Peyer's patch (tissue), 4 donors: Measurements from ENCODE around the gene CMTM2. TPM values are rescaled to one million over a fixed set of nuclear protein-coding genes. Genes with fewer than 3 reads are reported as not detected.
"Not testable (repeated sequence)": the region's sequence is repeated elsewhere in the genome, so short reads cannot be mapped to it uniquely, and the experiment has no call there.

Source experiments
- DNase-seq, 3 donors: peaks; one replicate each; pipeline ENCODE4 v3.0.0-alpha.2; 2017 to 2019
- H3K27ac ChIP-seq, 4 donors: fragments of 200-600 bp; sonication (generic); one replicate each; pipeline ENCODE4 v1.5.1; 2016 to 2019
- H3K27me3 ChIP-seq, 2 donors: fragments of 200-600 bp; sonication (generic); one replicate each; pipeline ENCODE4 v1.5.1; 2019
- H3K36me3 ChIP-seq, 3 donors: fragments of 200-600 bp; sonication (generic); one replicate each; pipeline ENCODE4 v1.5.1; 2016 to 2019
- H3K4me1 ChIP-seq, 4 donors: fragments of 200-600 bp; sonication (generic); one replicate each; pipeline ENCODE4 v1.5.1; 2016 to 2019
- H3K4me3 ChIP-seq, 4 donors: fragments of 200-600 bp; sonication (generic); 1 replicate in 3 of 4; 2 replicates in 1 of 4; pipeline ENCODE4 v1.5.1; 2016 to 2019; ENCODE audit warnings: mild to moderate bottlenecking in 1 of 4
- H3K9me3 ChIP-seq, 4 donors: fragments of 200-600 bp; sonication (generic); one replicate each; pipeline ENCODE4 v1.5.1; 2016 to 2019; ENCODE audit warnings: mild to moderate bottlenecking in 1 of 4
- POLR2A ChIP-seq, 2 donors: fragments of 450-650 bp; IDR thresholded peaks; one replicate each; pipeline ENCODE4 v1.5.1; 2017; ENCODE audit warnings: antibody characterized with exemption in 2 of 2, mild to moderate bottlenecking in 2 of 2, moderate library complexity in 2 of 2
- total RNA-seq, 4 donors: library from RNA; depleted of rRNA; stranded (reverse); fragments of >200 nt; gene quantifications; one replicate each; pipeline ENCODE4 v1.1.0, GENCODE V29; 2016
- TF ChIP-seq, protein P1 (sequence below), 6 experiments: fragments of 450-650 bp in 4 of 6; fragments of 200-600 bp in 2 of 6; sonication (generic) in 1 of 6; IDR thresholded peaks; one replicate each; pipeline ENCODE4 v1.5.1; 2017 to 2019; ENCODE audit warnings: antibody characterized with exemption in 6 of 6, mild to moderate bottlenecking in 3 of 6, moderate library complexity in 1 of 6

CMTM2 gene
- total RNA-seq, 4 donors from 2014 or later = not detected

- no peaks in the 10 kb centered on the region for H3K9me3 ChIP-seq
- H3K27me3 ChIP-seq = no peaks in the 10 kb centered on the region
- DNase-seq = peak in 1 of 3 donors; percentile 43
- TF ChIP-seq, protein P1, sequence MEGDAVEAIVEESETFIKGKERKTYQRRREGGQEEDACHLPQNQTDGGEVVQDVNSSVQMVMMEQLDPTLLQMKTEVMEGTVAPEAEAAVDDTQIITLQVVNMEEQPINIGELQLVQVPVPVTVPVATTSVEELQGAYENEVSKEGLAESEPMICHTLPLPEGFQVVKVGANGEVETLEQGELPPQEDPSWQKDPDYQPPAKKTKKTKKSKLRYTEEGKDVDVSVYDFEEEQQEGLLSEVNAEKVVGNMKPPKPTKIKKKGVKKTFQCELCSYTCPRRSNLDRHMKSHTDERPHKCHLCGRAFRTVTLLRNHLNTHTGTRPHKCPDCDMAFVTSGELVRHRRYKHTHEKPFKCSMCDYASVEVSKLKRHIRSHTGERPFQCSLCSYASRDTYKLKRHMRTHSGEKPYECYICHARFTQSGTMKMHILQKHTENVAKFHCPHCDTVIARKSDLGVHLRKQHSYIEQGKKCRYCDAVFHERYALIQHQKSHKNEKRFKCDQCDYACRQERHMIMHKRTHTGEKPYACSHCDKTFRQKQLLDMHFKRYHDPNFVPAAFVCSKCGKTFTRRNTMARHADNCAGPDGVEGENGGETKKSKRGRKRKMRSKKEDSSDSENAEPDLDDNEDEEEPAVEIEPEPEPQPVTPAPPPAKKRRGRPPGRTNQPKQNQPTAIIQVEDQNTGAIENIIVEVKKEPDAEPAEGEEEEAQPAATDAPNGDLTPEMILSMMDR (IDR thresholded peaks at IDR 0.05) = no peak
- H3K36me3 ChIP-seq = no peaks in the 10 kb centered on the region
- H3K4me3 ChIP-seq = peak overlapping the region in 2 of 4 donors; percentile 5 to 18
- H3K27ac ChIP-seq = no peak overlapping the region
- no peaks in the 10 kb centered on the region for H3K4me1 ChIP-seq
Observed at GRCh38 chr16:66590322-66590721, 11.1 kb downstream of the CMTM2 start.

DNA sequence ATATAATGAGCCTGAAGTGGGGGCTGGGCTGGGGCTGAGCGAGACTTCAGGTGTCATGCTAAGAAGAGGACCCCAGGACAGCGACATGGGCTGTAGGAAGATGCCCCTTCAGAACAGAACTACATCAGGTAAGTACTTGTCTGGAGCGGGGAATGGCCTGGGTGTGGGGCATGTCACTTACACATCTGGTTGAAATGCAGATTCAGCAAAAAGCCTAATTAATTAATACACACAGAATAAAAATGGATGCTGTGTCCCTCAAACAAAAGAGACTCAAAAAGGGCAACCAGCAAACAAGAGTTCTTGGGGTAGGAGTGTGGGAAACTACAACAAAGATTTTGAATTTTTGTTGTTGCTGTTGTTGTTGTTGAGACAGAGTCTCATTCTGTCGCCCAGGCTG lies 11.8 kb downstream of the CMTM2 start:
- DNase-seq = peak in 1 of 3 donors; percentile 41
- Histone ChIP-seq H3K4me3 (no peak overlapping the region), H3K27me3 (no peaks in the 10 kb centered on the region), H3K27ac (no peak overlapping the region), H3K9me3 (no peaks in the 10 kb centered on the region), H3K36me3 (no peaks in the 10 kb centered on the region), H3K4me1 (no peaks in the 10 kb centered on the region)
- TF ChIP-seq, protein P1 (IDR thresholded peaks at IDR 0.05) = no peak
- no peak for TF ChIP-seq POLR2A (IDR thresholded peaks at IDR 0.05)

DNA sequence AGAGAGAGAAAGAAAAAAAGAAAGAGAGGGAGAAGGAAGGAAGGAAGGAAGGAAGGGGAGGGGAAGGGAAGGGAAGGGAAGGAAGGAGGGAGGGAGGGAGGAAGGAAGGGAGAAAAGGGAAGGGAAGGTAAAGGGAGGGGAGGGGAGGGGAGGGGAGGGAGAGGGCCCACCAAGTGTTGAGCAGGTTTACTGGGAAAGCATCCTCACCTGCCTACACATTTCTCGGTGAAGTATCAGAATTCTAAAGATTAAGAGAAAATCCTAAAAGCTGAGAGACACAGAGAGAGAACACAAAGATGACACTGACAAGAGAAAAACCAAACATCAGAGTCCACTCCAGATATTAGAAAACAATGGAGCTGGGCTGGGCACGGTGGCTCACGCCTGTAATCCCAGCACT lies 13.0 kb downstream of the CMTM2 start:
- DNase-seq = no peak

DNA sequence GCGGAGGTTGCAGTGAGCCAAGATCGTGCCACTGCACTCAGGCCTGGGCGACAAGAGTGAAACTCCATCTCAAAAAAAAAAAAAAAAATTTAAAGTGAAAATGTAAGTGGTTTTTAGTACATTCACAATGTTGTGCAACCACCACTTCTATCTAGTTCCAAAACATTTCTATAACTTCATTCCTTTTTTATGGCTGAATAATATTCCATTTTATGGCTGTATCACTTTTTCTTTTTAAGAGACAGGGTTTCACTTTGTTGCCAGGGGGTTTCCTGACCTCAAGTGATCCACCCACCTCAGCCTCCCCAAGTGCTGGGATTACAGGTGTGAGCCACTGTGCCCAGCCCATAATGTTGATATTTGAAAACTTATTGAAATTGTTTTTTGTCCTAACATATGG lies 13.6 kb downstream of the CMTM2 start:
- Histone ChIP-seq H3K4me3 (no peak overlapping the region), H3K4me1 (no peaks in the 10 kb centered on the region), H3K36me3 (no peaks in the 10 kb centered on the region), H3K9me3 (no peaks in the 10 kb centered on the region), H3K27ac (no peak overlapping the region), H3K27me3 (no peaks in the 10 kb centered on the region)
- no peak for DNase-seq
- TF ChIP-seq, protein P1 (IDR thresholded peaks at IDR 0.05) = no peak
- TF ChIP-seq POLR2A (IDR thresholded peaks at IDR 0.05) = no peak

More for the DNA sequence above, 13.0 kb downstream of the CMTM2 start:
- Histone ChIP-seq H3K36me3 (no peaks in the 10 kb centered on the region), H3K27me3 (no peaks in the 10 kb centered on the region), H3K9me3 (no peaks in the 10 kb centered on the region), H3K27ac (no peak overlapping the region), H3K4me1 (no peaks in the 10 kb centered on the region), H3K4me3 (no peak overlapping the region)
- TF ChIP-seq, protein P1 (IDR thresholded peaks at IDR 0.05) = no peak
- TF ChIP-seq POLR2A (IDR thresholded peaks at IDR 0.05) = no peak

GRCh38 chr16:66594739-66595138 lies 15.5 kb downstream of the CMTM2 start:
- Histone ChIP-seq H3K4me3 (no peak overlapping the region), H3K27me3 (no peaks in the 10 kb centered on the region), H3K36me3 (no peaks in the 10 kb centered on the region), H3K27ac (no peak overlapping the region), H3K4me1 (no peaks in the 10 kb centered on the region), H3K9me3 (no peaks in the 10 kb centered on the region)
- DNase-seq = no peak
- TF ChIP-seq POLR2A (IDR thresholded peaks at IDR 0.05) = no peak
- TF ChIP-seq, protein P1 (IDR thresholded peaks at IDR 0.05) = no peak

DNA sequence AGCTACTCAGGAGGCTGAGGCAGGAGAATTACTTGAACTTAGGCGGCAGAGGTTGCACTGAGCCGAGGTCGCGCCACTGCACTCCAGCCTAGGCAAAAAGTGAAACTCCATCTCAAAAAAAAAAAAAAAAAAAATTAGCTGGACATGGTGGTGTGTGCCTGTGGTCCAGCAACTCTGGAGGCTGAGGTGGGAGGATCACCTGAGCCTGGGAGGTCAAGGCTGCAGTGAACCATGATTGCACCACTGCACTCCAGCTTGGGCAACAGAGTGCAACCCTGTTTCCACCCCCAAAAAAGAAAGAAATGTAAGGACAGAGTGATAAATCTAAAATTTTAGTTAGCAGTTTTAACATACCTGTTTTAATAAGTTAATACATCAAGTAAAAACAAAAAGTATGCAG lies 17.3 kb downstream of the CMTM2 start:
- H3K9me3 ChIP-seq, H3K27ac ChIP-seq, H3K4me3 ChIP-seq, DNase-seq, H3K4me1 ChIP-seq, H3K27me3 ChIP-seq, H3K36me3 ChIP-seq: not testable (repeated sequence)
